K562 (cell line): ENCODE measurements around the gene WFDC1. TPM values are rescaled to one million over a fixed set of nuclear protein-coding genes. Genes with fewer than 3 reads are reported as not detected.
A peak's percentile ranks its signal among the peaks of the same experiment; 100 is the strongest.

ENCODE experiments used
- ATAC-seq: fragments of 200-7000 bp; cut with Tn5 transposase; 3 replicates; pipeline ENCODE4 v1.9.1; 2020; ENCODE audit warnings: moderate library complexity
- BruUV-seq: library from RNA; stranded (reverse); fragments of 400-500 nt; replicated peaks from 2 replicates; lab custom pipeline; 2021; lab: Mats Ljungman, UMichigan
- CTCF ChIA-PET: fragments of 300-600 bp; formaldehyde crosslinking; extraction: SDS; loops from one replicate; lab custom pipeline; 2021; ENCODE audit warnings: low intra/inter-chr PET ratio; lab: Yijun Ruan, JAX
- POLR2A ChIA-PET: fragments of 300-600, 350-650 bp; sonication (Branson Sonifier 250); formaldehyde crosslinking; extraction: SDS; loops from one replicate; lab custom pipeline; 2021; ENCODE audit warnings: antibody characterized with exemption, inconsistent platforms; lab: Yijun Ruan, JAX
- DNase-seq, 4 experiments: peaks; one replicate each; pipeline versions ENCODE4 v3.0.0 to v3.0.0-alpha.2; 2011 to 2018; ENCODE audit warnings: low spot score in 3 of 4, mixed read lengths in 3 of 4; ENCODE audit errors: extremely low read depth in 1 of 4
- FAIRE-seq: peaks from 2 replicates; lab custom pipeline; 2011; peaks lifted over from hg19 to GRCh38; lab: Jason Lieb, UNC
- H2AFZ ChIP-seq: 2 replicates; pipeline ENCODE4 v1.6.0; 2011; ENCODE audit warnings: low read depth, low read length, control low read depth, inconsistent platforms
- H3K27ac ChIP-seq: fragments of 200-600 bp; 3 replicates; pipeline ENCODE4 v1.8.0; 2011; ENCODE audit warnings: low read depth, mild to moderate bottlenecking, control low read depth, inconsistent platforms, low read length, moderate library complexity, mixed read lengths; ENCODE audit errors: extremely low read depth
- H3K27me3 ChIP-seq, 2 experiments: fragments of 300-600 bp in 1 of 2; 2 replicates in 1 of 2; 3 replicates in 1 of 2; pipeline versions ENCODE4 v1.6.0 to v1.8.0; 2011; ENCODE audit warnings: inconsistent platforms in 2 of 2, low read length in 2 of 2, mild to moderate bottlenecking in 1 of 2, mixed read lengths in 1 of 2, moderate library complexity in 1 of 2; ENCODE audit not compliant: control insufficient read depth in 2 of 2, insufficient read depth in 2 of 2
- H3K36me3 ChIP-seq: fragments of 300-600 bp; 3 replicates; pipeline ENCODE4 v1.8.0; 2011; ENCODE audit warnings: mild to moderate bottlenecking, low read length, inconsistent platforms; ENCODE audit not compliant: control insufficient read depth, insufficient read depth
- H3K4me1 ChIP-seq, 2 experiments: fragments of 200-600 bp in 1 of 2; replicated peaks in 1 of 2; 2 replicates in 1 of 2; 3 replicates in 1 of 2; pipeline versions ENCODE4 v1.5.1 to v1.8.0; 2011; ENCODE audit warnings: inconsistent platforms in 2 of 2, low read length in 2 of 2, mild to moderate bottlenecking in 1 of 2, mixed read lengths in 1 of 2, moderate library complexity in 1 of 2; ENCODE audit not compliant: control insufficient read depth in 2 of 2, insufficient read depth in 2 of 2
- H3K4me2 ChIP-seq: 2 replicates; pipeline ENCODE4 v1.6.1; 2011; ENCODE audit warnings: low read length, control low read depth, inconsistent platforms, mixed read lengths; ENCODE audit not compliant: insufficient read depth
- H3K4me3 ChIP-seq: fragments of 200-600 bp; sonication (generic), shearing (Covaris generic); 2 replicates; pipeline ENCODE4 v1.5.1; 2016; ENCODE audit warnings: control low read depth, inconsistent platforms
- H3K79me2 ChIP-seq: fragments of 200-600 bp; 3 replicates; pipeline ENCODE4 v1.8.0; 2011; ENCODE audit warnings: low read length, inconsistent platforms; ENCODE audit not compliant: control insufficient read depth, insufficient read depth
- H3K9ac ChIP-seq, 2 experiments: 2 replicates each; pipeline versions ENCODE4 v1.6.0 to v1.6.1; 2011; ENCODE audit warnings: low read depth in 2 of 2, low read length in 2 of 2, control low read depth in 1 of 2, inconsistent platforms in 1 of 2, mild to moderate bottlenecking in 1 of 2, mixed read lengths in 1 of 2; ENCODE audit not compliant: insufficient read depth in 1 of 2
- H3K9me1 ChIP-seq: one replicate; pipeline ENCODE4 v1.6.0; 2011; ENCODE audit warnings: inconsistent platforms, mild to moderate bottlenecking, low read length, moderate library complexity; ENCODE audit not compliant: control insufficient read depth, insufficient read depth
- H3K9me3 ChIP-seq: replicated peaks from 2 replicates; pipeline ENCODE4 v1.5.1; 2011; ENCODE audit warnings: low read depth, low read length, inconsistent platforms; ENCODE audit not compliant: control insufficient read depth, insufficient read depth
- H4K20me1 ChIP-seq: replicated peaks from 2 replicates; pipeline ENCODE4 v1.6.1; 2011; ENCODE audit warnings: low read length, inconsistent platforms, mixed read lengths; ENCODE audit not compliant: control insufficient read depth, insufficient read depth
- ZNF41 ChIP-seq: fragments of 250-450 bp; sonication (Bioruptor Pico); conservative IDR thresholded peaks from 2 replicates; pipeline ENCODE4 v1.4.0; 2020; ENCODE audit warnings: mild to moderate bottlenecking
- ZNF77 ChIP-seq: fragments of 250-450 bp; sonication (Bioruptor Pico); IDR thresholded peaks from 2 replicates; pipeline ENCODE4 v1.5.0; 2020
- WGBS: fragments of 100-300 bp; shearing (Covaris generic); methylation state at CpG from one replicate; pipeline ENCODE4 v1.1.6; 2016; ENCODE audit warnings: low coverage, mixed read lengths; ENCODE audit not compliant: insufficient coverage; ENCODE audit errors: missing lambda C conversion rate; 5-methylcytosine and 5-hydroxymethylcytosine counted together
- in situ Hi-C: fragments of 300-500 bp; cut with MboI; formaldehyde crosslinking; loops from 4 replicates; pipeline ENCODE4 v1.15.0; 2018; ENCODE audit warnings: inconsistent platforms, mixed read lengths
- intact Hi-C: fragments of 100-400 bp; cut with micrococcal nuclease; formaldehyde crosslinking; loops from 2 replicates; pipeline ENCODE4 v1.14.2; 2022
- polyA plus RNA-seq, 8 experiments: library from polyadenylated mRNA; depleted of rRNA in 4 of 8; stranded (reverse) in 5 of 8; unstranded in 3 of 8; fragments of >200 nt; fragmentation: Nextera tagmentation in 2 of 8; fragmentation: Illumina TruSeq in 1 of 8; extraction: Ambion mirVana in 2 of 8; extraction: Trizol in 1 of 8; gene quantifications; 2 replicates each; pipeline versions ENCODE4 v1.2.1 to v1.2.3, GENCODE V29; 2011 to 2014; ENCODE audit warnings: inconsistent platforms in 1 of 8, missing spikeins in 1 of 8
- total RNA-seq, 7 experiments: library from RNA; depleted of rRNA in 6 of 7; stranded (reverse); fragments of >200 nt in 6 of 7; fragmentation: Illumina TruSeq in 2 of 7; extraction: Trizol in 2 of 7; gene quantifications; 2 replicates each; pipeline versions ENCODE4 v1.2.1 to v1.2.3, GENCODE V29; 2011 to 2021; ENCODE audit warnings: low replicate concordance in 1 of 7
- TF ChIP-seq, protein P1 (sequence below): fragments of 450-650 bp; IDR thresholded peaks from 2 replicates; pipeline ENCODE4 v1.6.1; 2016

Gene WFDC1
- total and polyA plus RNA-seq, 9 of the 15 experiments (the other 6 are each of a cell fraction or from before 2014, with no cell fraction given): not detected

- ATAC-seq: no peak
Observed at GRCh38 chr16:84360748-84361147, 66.1 kb downstream of the WFDC1 start.

DNA sequence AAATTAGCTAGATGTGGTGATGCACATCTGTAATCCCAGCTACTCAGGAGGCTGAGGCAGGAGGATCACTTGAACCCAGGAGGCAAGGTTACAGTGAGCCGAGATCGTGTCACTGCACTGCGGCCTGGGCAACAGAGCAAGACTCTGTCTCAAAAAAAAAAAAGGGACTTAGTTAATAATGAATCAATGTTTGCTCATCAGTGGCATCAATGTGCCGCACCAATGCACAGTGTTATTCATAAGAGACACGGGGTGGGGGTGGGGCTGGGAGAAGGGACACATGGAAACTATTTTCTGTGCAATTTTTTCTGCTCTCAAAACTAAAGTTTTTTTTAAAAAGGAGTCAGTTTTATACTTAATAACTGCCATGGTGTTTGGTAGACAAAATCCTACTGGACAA is 66.9 kb downstream of the WFDC1 start:
- H3K27ac ChIP-seq: no peak overlapping the region
- no peak overlapping the region for H3K9ac ChIP-seq
- 0 out of 2 replicates have a peak, but pooled peaks cover 4% of the 10 kb centered on the region for H4K20me1 ChIP-seq
- H3K9me1 ChIP-seq: no peaks in the 10 kb centered on the region
- ChIA-PET POLR2A (interaction anchor here (0.8 kb wide), 1 partner anchor 11 kb away, joined by 4 read pairs; no protein-coding TSS in a partner anchor), CTCF (no interaction called here)
- H3K4me3 ChIP-seq: no peak overlapping the region
- DNase-seq: no peak
- H3K36me3 ChIP-seq: no peaks in the 10 kb centered on the region
- in situ Hi-C loops: no loop called here
- H3K27me3 ChIP-seq: peaks cover 56 to 81% of the 10 kb centered on the region in 2 experiments
- no peaks in the 10 kb centered on the region for H3K9me3 ChIP-seq
- H3K79me2 ChIP-seq: no peaks in the 10 kb centered on the region
- no peak for FAIRE-seq
- H2AFZ ChIP-seq: no peak overlapping the region
- no TSS peak for BruUV-seq
- 9% methylated on average over 5 of the region's 5 CpGs for WGBS
- no peaks in the 10 kb centered on the region for H3K4me1 ChIP-seq
- intact Hi-C loops: no loop called here
- no peak for TF ChIP-seq ZNF41
- no peak for ATAC-seq
- H3K4me2 ChIP-seq: no peak overlapping the region

More at GRCh38 chr16:84360748-84361147, 66.1 kb downstream of the WFDC1 start:
- Histone ChIP-seq H3K27ac (no peak overlapping the region), H3K9me1 (no peaks in the 10 kb centered on the region), H3K4me1 (no peaks in the 10 kb centered on the region), H3K4me2 (no peak overlapping the region), H3K36me3 (no peaks in the 10 kb centered on the region), H3K9ac (no peak overlapping the region), H3K79me2 (no peaks in the 10 kb centered on the region), H3K27me3 (peaks cover 56 to 81% of the 10 kb centered on the region in 2 experiments), H4K20me1 (peaks cover 4% of the 10 kb centered on the region; the same call in 1 of the 2 replicates), H2AFZ (no peak overlapping the region), H3K4me3 (no peak overlapping the region), H3K9me3 (no peaks in the 10 kb centered on the region)
- ChIA-PET CTCF (no interaction called here), POLR2A (no interaction called here)
- intact Hi-C loops: no loop called here
- TF ChIP-seq, protein P1, sequence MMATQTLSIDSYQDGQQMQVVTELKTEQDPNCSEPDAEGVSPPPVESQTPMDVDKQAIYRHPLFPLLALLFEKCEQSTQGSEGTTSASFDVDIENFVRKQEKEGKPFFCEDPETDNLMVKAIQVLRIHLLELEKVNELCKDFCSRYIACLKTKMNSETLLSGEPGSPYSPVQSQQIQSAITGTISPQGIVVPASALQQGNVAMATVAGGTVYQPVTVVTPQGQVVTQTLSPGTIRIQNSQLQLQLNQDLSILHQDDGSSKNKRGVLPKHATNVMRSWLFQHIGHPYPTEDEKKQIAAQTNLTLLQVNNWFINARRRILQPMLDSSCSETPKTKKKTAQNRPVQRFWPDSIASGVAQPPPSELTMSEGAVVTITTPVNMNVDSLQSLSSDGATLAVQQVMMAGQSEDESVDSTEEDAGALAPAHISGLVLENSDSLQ: peak; percentile 44; the same call in 1 of the 2 replicates
- TF ChIP-seq ZNF77 (CRISPR knock-in tag): no peak
- in situ Hi-C loops: no loop called here
- WGBS: 1% methylated on average over 4 of the region's 4 CpGs
- FAIRE-seq: no peak
- no peak for DNase-seq
- BruUV-seq: no TSS peak
